ENCODE data around the gene RSL24D1. TPM values are rescaled to one million over a fixed set of nuclear protein-coding genes. Genes with fewer than 3 reads are reported as not detected.

RSL24D1 gene
- total RNA-seq, 6 experiments from 2014 or later: 13.2 to 27.7 (median 20.2) TPM

DNA sequence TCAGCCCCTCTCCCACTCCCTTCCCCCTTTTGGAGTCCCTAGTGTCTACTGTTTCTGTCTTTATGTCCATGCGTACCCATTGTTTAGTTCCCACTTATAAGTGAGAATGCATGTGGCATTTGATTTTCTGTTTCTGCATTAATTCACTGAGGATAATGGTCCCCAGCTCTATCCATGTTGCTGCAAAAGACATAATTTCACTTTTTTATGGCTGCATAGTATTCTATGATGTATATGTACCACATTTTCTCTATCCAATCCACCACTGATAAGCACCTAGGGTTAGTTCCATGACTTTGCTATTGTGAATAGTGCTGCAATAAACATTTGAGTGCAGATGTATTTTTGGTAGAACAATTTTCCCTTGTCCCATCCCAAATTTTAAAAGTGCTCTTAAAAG, 34.2 kb upstream of the RSL24D1 start:
- Histone ChIP-seq H3K4me1 (peaks cover 0 to 10% (median 2%) of the 10 kb centered on the region in 4 donors), H3K27ac (no peak overlapping the region), H3K4me3 (no peak overlapping the region), H3K36me3 (no peaks in the 10 kb centered on the region), H3K27me3 (no peaks in the 10 kb centered on the region), H3K9me3 (no peaks in the 10 kb centered on the region)
- TF ChIP-seq, protein P1, sequence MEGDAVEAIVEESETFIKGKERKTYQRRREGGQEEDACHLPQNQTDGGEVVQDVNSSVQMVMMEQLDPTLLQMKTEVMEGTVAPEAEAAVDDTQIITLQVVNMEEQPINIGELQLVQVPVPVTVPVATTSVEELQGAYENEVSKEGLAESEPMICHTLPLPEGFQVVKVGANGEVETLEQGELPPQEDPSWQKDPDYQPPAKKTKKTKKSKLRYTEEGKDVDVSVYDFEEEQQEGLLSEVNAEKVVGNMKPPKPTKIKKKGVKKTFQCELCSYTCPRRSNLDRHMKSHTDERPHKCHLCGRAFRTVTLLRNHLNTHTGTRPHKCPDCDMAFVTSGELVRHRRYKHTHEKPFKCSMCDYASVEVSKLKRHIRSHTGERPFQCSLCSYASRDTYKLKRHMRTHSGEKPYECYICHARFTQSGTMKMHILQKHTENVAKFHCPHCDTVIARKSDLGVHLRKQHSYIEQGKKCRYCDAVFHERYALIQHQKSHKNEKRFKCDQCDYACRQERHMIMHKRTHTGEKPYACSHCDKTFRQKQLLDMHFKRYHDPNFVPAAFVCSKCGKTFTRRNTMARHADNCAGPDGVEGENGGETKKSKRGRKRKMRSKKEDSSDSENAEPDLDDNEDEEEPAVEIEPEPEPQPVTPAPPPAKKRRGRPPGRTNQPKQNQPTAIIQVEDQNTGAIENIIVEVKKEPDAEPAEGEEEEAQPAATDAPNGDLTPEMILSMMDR (IDR thresholded peaks at IDR 0.05): no peak
- TF ChIP-seq POLR2A (IDR thresholded peaks at IDR 0.05): no peak
- no peak for ATAC-seq
- DNase-seq: no peak
- WGBS (ENCODE audit: insufficient coverage, low coverage, low lambda C conversion rate, missing lambda C conversion rate): 88% methylated on average over 1 of the region's 1 CpG
- intact Hi-C loops (cut with DNase I): no loop called here

DNA sequence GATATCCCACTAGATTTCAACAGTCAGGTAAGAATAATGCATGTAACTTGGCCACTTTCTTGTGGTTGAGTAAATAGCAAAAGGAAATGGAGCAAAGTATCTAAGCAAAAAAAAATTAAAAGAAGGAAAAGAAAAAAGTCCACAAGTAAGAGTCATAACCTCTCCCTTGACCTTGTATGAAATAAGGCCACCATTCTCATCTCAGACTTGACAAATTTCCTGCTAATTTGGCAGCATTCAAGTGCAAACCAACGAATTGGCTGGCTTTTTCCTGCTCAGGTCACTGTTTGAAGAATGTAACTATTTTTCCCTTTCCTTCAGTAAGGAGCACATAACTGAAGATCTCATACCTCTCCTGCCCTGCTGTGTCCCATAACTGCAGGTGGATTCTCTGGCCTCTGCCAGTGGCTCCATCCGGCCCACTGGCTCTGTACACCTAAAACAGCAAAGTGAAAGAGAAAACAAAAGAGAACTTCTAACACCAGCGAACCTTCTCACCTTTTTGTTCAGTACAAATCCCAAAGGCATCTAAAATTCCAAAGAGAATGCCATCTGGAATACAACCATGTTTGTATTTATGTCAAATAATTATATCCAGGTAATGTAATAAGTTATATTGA, 33.4 kb upstream of the RSL24D1 start:
- peak overlapping the region in 1 of 3 donors; percentile 9 for H3K27ac ChIP-seq

DNA sequence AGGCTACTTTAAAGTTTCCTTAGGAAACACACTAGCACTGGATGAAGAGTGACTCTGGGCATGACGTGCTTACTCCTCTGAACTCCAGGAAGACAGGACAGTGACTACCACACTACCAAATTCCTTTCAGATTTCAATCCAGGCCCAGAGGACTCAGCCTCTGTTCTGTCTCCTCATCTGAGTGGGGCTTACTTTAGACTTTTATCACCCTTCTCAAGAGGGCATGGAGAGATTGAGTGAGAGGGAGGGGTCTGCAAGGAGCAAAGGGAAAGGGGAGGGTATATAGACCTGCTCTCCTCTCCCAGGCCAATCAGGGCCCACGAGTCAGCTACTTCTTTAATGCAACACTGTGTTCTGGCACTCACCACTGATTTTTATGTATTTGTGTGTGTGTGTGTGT, 29.4 kb upstream of the RSL24D1 start:
- no peaks in the 10 kb centered on the region for H3K36me3 ChIP-seq
- TF ChIP-seq, protein P1 (IDR thresholded peaks at IDR 0.05): no peak
- no peak for TF ChIP-seq POLR2A (IDR thresholded peaks at IDR 0.05)

More for the DNA sequence above, 33.4 kb upstream of the RSL24D1 start:
- peaks cover 0 to 14% (median 3%) of the 10 kb centered on the region in 4 donors for H3K4me1 ChIP-seq
- ATAC-seq (peak; percentile 56 to 77 (median 72)), DNase-seq (no peak)
- intact Hi-C loops (cut with DNase I): no loop called here
- no peak overlapping the region for H3K4me3 ChIP-seq
- H3K27me3 ChIP-seq: no peaks in the 10 kb centered on the region
- TF ChIP-seq, protein P1 (IDR thresholded peaks at IDR 0.05): no peak
- TF ChIP-seq POLR2A (IDR thresholded peaks at IDR 0.05): no peak
- H3K36me3 ChIP-seq: no peaks in the 10 kb centered on the region
- H3K9me3 ChIP-seq: no peaks in the 10 kb centered on the region
- 31% methylated on average over 3 of the region's 3 CpGs for WGBS (ENCODE audit: insufficient coverage, low coverage, low lambda C conversion rate, missing lambda C conversion rate)

DNA sequence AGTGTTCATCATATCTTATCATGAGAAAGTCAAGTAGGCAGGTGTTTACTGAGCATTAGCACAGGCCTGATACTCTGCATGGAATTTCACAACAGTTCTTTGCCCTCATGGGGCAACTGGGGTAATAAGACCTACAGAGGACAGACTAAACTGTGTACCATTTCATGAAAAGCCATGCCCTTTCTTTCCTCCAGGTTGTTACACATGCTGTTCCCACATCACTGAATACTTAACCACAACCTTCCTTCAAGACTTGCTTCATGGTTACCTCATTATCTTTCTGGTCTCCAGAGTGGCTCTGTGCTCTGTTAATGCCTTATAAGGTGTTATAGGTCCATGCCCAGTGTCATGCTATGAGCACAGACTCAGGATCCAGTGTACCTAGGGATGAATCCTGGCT, 28.2 kb upstream of the RSL24D1 start:
- Histone ChIP-seq H3K27ac (peak overlapping the region in 1 of 3 donors; percentile 65), H3K36me3 (no peaks in the 10 kb centered on the region)
- TF ChIP-seq POLR2A (IDR thresholded peaks at IDR 0.05): no peak
- TF ChIP-seq, protein P1 (IDR thresholded peaks at IDR 0.05): no peak

More for the DNA sequence above, 29.4 kb upstream of the RSL24D1 start:
- intact Hi-C loops (cut with DNase I): no loop called here
- H3K27me3 ChIP-seq: no peaks in the 10 kb centered on the region
- 90% methylated on average over 2 of the region's 2 CpGs for WGBS (ENCODE audit: insufficient coverage, low coverage, low lambda C conversion rate, missing lambda C conversion rate)
- no peak overlapping the region for H3K27ac ChIP-seq
- H3K4me3 ChIP-seq: no peak overlapping the region
- no peaks in the 10 kb centered on the region for H3K9me3 ChIP-seq
- H3K4me1 ChIP-seq: peaks cover 0 to 13% (median 2%) of the 10 kb centered on the region in 4 donors
- ATAC-seq (no peak), DNase-seq (no peak)

More for the DNA sequence above, 28.2 kb upstream of the RSL24D1 start:
- Histone ChIP-seq H3K27me3 (no peaks in the 10 kb centered on the region), H3K9me3 (no peaks in the 10 kb centered on the region), H3K4me3 (no peak overlapping the region), H3K4me1 (peaks cover 0 to 16% (median 2%) of the 10 kb centered on the region in 4 donors)
- ATAC-seq (peak; percentile 69 to 90 (median 87)), DNase-seq (peak in 1 of 3 donors; percentile 58)
- intact Hi-C loops (cut with DNase I): loop anchor here in 1 of 2 donors (5.0 kb wide), 1 partner anchor 62 kb away; the partner anchor contains the start of gene RAB27A

Measured in right lobe of liver (tissue), 6 donors.